ENCODE data around the gene CD248.

CD248 gene

GRCh38 chr11:66275984-66276612, 40.7 kb downstream of the CD248 start:
- CTCF ChIA-PET, result no interaction called here
- no peak for TF ChIP-seq CTCF (IDR thresholded peaks at IDR 0.05; ENCODE audit: control extremely low read depth, extremely low read depth, low read depth, missing control alignments)
- no peak for DNase-seq (ENCODE audit: extremely low spot score)
- POLR2A ChIA-PET, result no interaction called here

- TF ChIP-seq CTCF (IDR thresholded peaks at IDR 0.05; ENCODE audit: control extremely low read depth, extremely low read depth, low read depth, missing control alignments), result no peak
Observed at GRCh38 chr11:66275396-66275795, 41.4 kb downstream of the CD248 start.

GRCh38 chr11:66274219-66274618, 42.6 kb downstream of the CD248 start:
- POLR2A ChIA-PET, result no interaction called here
- no peak for TF ChIP-seq CTCF (IDR thresholded peaks at IDR 0.05; ENCODE audit: control extremely low read depth, extremely low read depth, low read depth, missing control alignments)
- CTCF ChIA-PET, result interaction anchor here (0.9 kb wide), 1 partner anchor 16 kb away, joined by 4 read pairs; no protein-coding TSS in a partner anchor
- no peak for DNase-seq (ENCODE audit: extremely low spot score)

More at GRCh38 chr11:66275396-66275795, 41.4 kb downstream of the CD248 start:
- no peak for DNase-seq (ENCODE audit: extremely low spot score)
- POLR2A ChIA-PET, result no interaction called here
- CTCF ChIA-PET, result no interaction called here

- ChIA-PET POLR2A (interaction anchor here (2.0 kb wide), 1 partner anchor 16 kb away, joined by 7 read pairs; the partner anchor contains the start of gene YIF1A), CTCF (interaction anchor here (0.8 to 1.1 kb wide), 2 partner anchors 9 to 51 kb away, joined by 3 to 4 read pairs; no protein-coding TSS in a partner anchor)
- no peak for DNase-seq (ENCODE audit: extremely low spot score)
- TF ChIP-seq CTCF (IDR thresholded peaks at IDR 0.05; ENCODE audit: control extremely low read depth, extremely low read depth, low read depth, missing control alignments), result no peak
Observed at GRCh38 chr11:66272596-66272995, 44.2 kb downstream of the CD248 start.

GRCh38 chr11:66271816-66272215, 45.0 kb downstream of the CD248 start:
- TF ChIP-seq CTCF (IDR thresholded peaks at IDR 0.05; ENCODE audit: control extremely low read depth, extremely low read depth, low read depth, missing control alignments), result no peak
- no peak for DNase-seq (ENCODE audit: extremely low spot score)
- ChIA-PET CTCF (no interaction called here), POLR2A (interaction anchor here (2.0 kb wide), 1 partner anchor 17 kb away, joined by 7 read pairs; the partner anchor contains the start of gene YIF1A)

- CTCF ChIA-PET, result interaction anchor here (0.7 to 2.2 kb wide), 4 partner anchors 8 to 47 kb away, joined by 3 to 10 read pairs (median 3); no protein-coding TSS in a partner anchor
- POLR2A ChIA-PET, result no interaction called here
- DNase-seq (ENCODE audit: extremely low spot score), result no peak
- no peak for TF ChIP-seq CTCF (IDR thresholded peaks at IDR 0.05; ENCODE audit: control extremely low read depth, extremely low read depth, low read depth, missing control alignments)
Observed at GRCh38 chr11:66268952-66269905, 47.6 kb downstream of the CD248 start.

All from GM10248 (cell line).